ENCODE measurements around the gene ARVCF.

The ARVCF gene

GRCh38 chr22:19959587-19960490 is 56.8 kb downstream of the ARVCF start (continued):
- TF ChIP-seq ZNF707 (tag by site-specific recombination; IDR thresholded peaks at IDR 0.05) = no peak
- TF ChIP-seq ZNF768 (tag by site-specific recombination; IDR thresholded peaks at IDR 0.05) = no peak
- no peak for TF ChIP-seq HOXA7 (CRISPR knock-in tag; IDR thresholded peaks at IDR 0.05; ENCODE audit: borderline replicate concordance)
- no peak for TF ChIP-seq ZBTB8A (tag by site-specific recombination; IDR thresholded peaks at IDR 0.05)
- no peak for TF ChIP-seq ZNF26 (tag by site-specific recombination; IDR thresholded peaks at IDR 0.05)
- TF ChIP-seq ZNF449 (tag by site-specific recombination; IDR thresholded peaks at IDR 0.05) = no peak
- TF ChIP-seq ZNF223 (tag by site-specific recombination; IDR thresholded peaks at IDR 0.05) = no peak
- TF ChIP-seq ZNF114 (tag by site-specific recombination; IDR thresholded peaks at IDR 0.05) = no peak
- no peak for TF ChIP-seq ZNF561 (tag by site-specific recombination; IDR thresholded peaks at IDR 0.05; ENCODE audit: borderline replicate concordance)
- no peak for TF ChIP-seq YY2 (tag by site-specific recombination; IDR thresholded peaks at IDR 0.05)
- 0 out of 2 replicates have a peak, but pooled peaks have one; percentile 33 for TF ChIP-seq SCRT2 (tag by site-specific recombination; IDR thresholded peaks at IDR 0.05)
- TF ChIP-seq ZNF571 (tag by site-specific recombination; IDR thresholded peaks at IDR 0.05) = no peak
- peak; percentile 70 for TF ChIP-seq ZNF335 (tag by site-specific recombination; conservative IDR thresholded peaks at IDR 0.05)
- TF ChIP-seq TCF7L2 (IDR thresholded peaks at IDR 0.05; ENCODE audit: borderline replicate concordance, low read depth, low read length) = no peak
- no peak for TF ChIP-seq ZNF138 (tag by site-specific recombination; IDR thresholded peaks at IDR 0.05; ENCODE audit: borderline replicate concordance)
- peak; percentile 33; the same call in 1 of the 2 replicates for TF ChIP-seq GLIS2 (tag by site-specific recombination; IDR thresholded peaks at IDR 0.05)
- TF ChIP-seq SP3 (tag by site-specific recombination; IDR thresholded peaks at IDR 0.05) = no peak
- TF ChIP-seq ZNF544 (tag by site-specific recombination; IDR thresholded peaks at IDR 0.05) = no peak
- no peak for TF ChIP-seq ZNF221 (tag by site-specific recombination; IDR thresholded peaks at IDR 0.05; ENCODE audit: borderline replicate concordance)
- peak; percentile 36; the same call in 1 of the 2 replicates for TF ChIP-seq ZNF18 (tag by site-specific recombination; IDR thresholded peaks at IDR 0.05)
- peak; percentile 54 for TF ChIP-seq ZIC2 (tag by site-specific recombination; IDR thresholded peaks at IDR 0.05)
- TF ChIP-seq PATZ1 (tag by site-specific recombination; IDR thresholded peaks at IDR 0.05) = peak; percentile 53; the same call in 1 of the 2 replicates
- no peak for TF ChIP-seq ZNF473 (tag by site-specific recombination; IDR thresholded peaks at IDR 0.05)
- TF ChIP-seq ZNF16 (tag by site-specific recombination; IDR thresholded peaks at IDR 0.05; ENCODE audit: low read depth) = no peak
- 0 out of 2 replicates have a peak, but pooled peaks have one; percentile 19 for TF ChIP-seq EGR2 (tag by site-specific recombination; IDR thresholded peaks at IDR 0.05; ENCODE audit: low read depth)
- TF ChIP-seq ZNF654 (tag by site-specific recombination; IDR thresholded peaks at IDR 0.05; ENCODE audit: low read depth) = no peak
